HG02763 (cell line): ENCODE measurements around the gene ATF4.
A peak's percentile ranks its signal among the peaks of the same experiment; 100 is the strongest.
"Not testable (repeated sequence)": the region's sequence is repeated elsewhere in the genome, so short reads cannot be mapped to it uniquely, and the experiment has no call there.

Experiments
- ATAC-seq: cut with Tn5 transposase; IDR thresholded peaks from one replicate; pipeline ENCODE4 v1.9.1; 2021; ENCODE audit warnings: mild to moderate bottlenecking, moderate library complexity; ENCODE audit not compliant: unreplicated experiment

ATF4 gene

GRCh38 chr22:39489094-39490068, 31.0 kb upstream of the ATF4 start:
- no peak for ATAC-seq

GRCh38 chr22:39490135-39490798, 30.1 kb upstream of the ATF4 start:
- peak; percentile 71 for ATAC-seq

- ATAC-seq, result no peak
Measured at GRCh38 chr22:39490966-39491680, 29.2 kb upstream of the ATF4 start.

- ATAC-seq, result no peak
Measured at GRCh38 chr22:39491696-39492095, 28.7 kb upstream of the ATF4 start.

- ATAC-seq, result no peak
Measured at GRCh38 chr22:39492186-39492585, 28.2 kb upstream of the ATF4 start.

GRCh38 chr22:39493759-39494158, 26.6 kb upstream of the ATF4 start:
- no peak for ATAC-seq

- ATAC-seq, result no peak
Measured at GRCh38 chr22:39494471-39495120, 25.8 kb upstream of the ATF4 start.

GRCh38 chr22:39496131-39496838, 24.1 kb upstream of the ATF4 start:
- no peak for ATAC-seq

- no peak for ATAC-seq
Measured at GRCh38 chr22:39497429-39497828, 22.9 kb upstream of the ATF4 start.

GRCh38 chr22:39498368-39498767, 22.0 kb upstream of the ATF4 start:
- no peak for ATAC-seq

GRCh38 chr22:39498802-39499201, 21.6 kb upstream of the ATF4 start:
- no peak for ATAC-seq

- ATAC-seq, result no peak
Measured at GRCh38 chr22:39500101-39500500, 20.3 kb upstream of the ATF4 start.

GRCh38 chr22:39501644-39502108, 18.7 kb upstream of the ATF4 start:
- ATAC-seq, result no peak

GRCh38 chr22:39502109-39502788, 18.1 kb upstream of the ATF4 start, which contains the start of gene MIEF1:
MIEF1 (plus strand) TSS chr22:39502290; CDS start chr22:39511295, 9,005 bp downstream.
- ATAC-seq, result peak; percentile 82

- no peak for ATAC-seq
Measured at GRCh38 chr22:39502789-39503409, 17.5 kb upstream of the ATF4 start.

- ATAC-seq, result no peak
Measured at GRCh38 chr22:39503630-39504029, 16.7 kb upstream of the ATF4 start.

GRCh38 chr22:39504071-39504470, 16.3 kb upstream of the ATF4 start:
- no peak for ATAC-seq

- ATAC-seq, result not testable (repeated sequence)
Measured at GRCh38 chr22:39507021-39507420, 13.3 kb upstream of the ATF4 start.

GRCh38 chr22:39508393-39508792, 12.0 kb upstream of the ATF4 start:
- ATAC-seq, result no peak
